Raji (cell line): ENCODE results near the gene KPRP.

Experiments
- POLR2A ChIP-seq: IDR thresholded peaks from 2 replicates; pipeline ENCODE4 v1.6.1; 2011; ENCODE audit warnings: low read depth, low read length, control low read depth; ENCODE audit not compliant: insufficient read depth

Gene KPRP

GRCh38 chr1:152757747-152758146, at the start of gene KPRP:
TSS of gene KPRP (plus strand) at chr1:152758025. CDS start at chr1:152759589, 1,564 bp downstream.
- TF ChIP-seq POLR2A, result no peak

GRCh38 chr1:152718238-152718637, 39.6 kb upstream of the KPRP start:
- no peak for TF ChIP-seq POLR2A

- no peak for TF ChIP-seq POLR2A
These were observed 32.6 kb upstream of the KPRP start for GRCh38 chr1:152725261-152725660.

- TF ChIP-seq POLR2A, result no peak
These were observed 28.8 kb upstream of the KPRP start for GRCh38 chr1:152728986-152729385.

GRCh38 chr1:152735648-152736047, 22.2 kb upstream of the KPRP start:
- no peak for TF ChIP-seq POLR2A

GRCh38 chr1:152737997-152738396, 19.8 kb upstream of the KPRP start:
- TF ChIP-seq POLR2A, result no peak

GRCh38 chr1:152739841-152740240, 18.0 kb upstream of the KPRP start:
- TF ChIP-seq POLR2A, result no peak

GRCh38 chr1:152741656-152742055, 16.2 kb upstream of the KPRP start:
- no peak for TF ChIP-seq POLR2A

GRCh38 chr1:152743371-152744145, 14.3 kb upstream of the KPRP start:
- TF ChIP-seq POLR2A, result no peak

GRCh38 chr1:152745289-152745704, 12.5 kb upstream of the KPRP start:
- no peak for TF ChIP-seq POLR2A

GRCh38 chr1:152745765-152746444, 11.9 kb upstream of the KPRP start:
- no peak for TF ChIP-seq POLR2A

GRCh38 chr1:152747831-152748230, 10.0 kb upstream of the KPRP start:
- no peak for TF ChIP-seq POLR2A

- no peak for TF ChIP-seq POLR2A
These were observed 5.6 kb upstream of the KPRP start for GRCh38 chr1:152752225-152752624.

GRCh38 chr1:152753586-152753985, 4.2 kb upstream of the KPRP start:
- no peak for TF ChIP-seq POLR2A

GRCh38 chr1:152756872-152757271, 953 bp upstream of the KPRP start:
- TF ChIP-seq POLR2A, result no peak

GRCh38 chr1:152758636-152759035, 811 bp downstream of the KPRP start:
- no peak for TF ChIP-seq POLR2A
